A549 (cell line): ENCODE measurements around the gene BCL2A1. TPM values are rescaled to one million over a fixed set of nuclear protein-coding genes. Genes with fewer than 3 reads are reported as not detected.
A peak's percentile ranks its signal among the peaks of the same experiment; 100 is the strongest.

ENCODE experiments used
- ATAC-seq, 2 experiments: fragments of 200-7000 bp in 1 of 2; fragments of >200 bp in 1 of 2; cut with Nextera tagmentation in 1 of 2; cut with Tn5 transposase in 1 of 2; 3 replicates each; pipeline versions ENCODE4 v1.8.0 to v1.9.1; 2018 to 2020; ENCODE audit warnings: mild to moderate bottlenecking in 1 of 2, moderate library complexity in 1 of 2
- CTCF ChIA-PET: fragments of 300-600 bp; sonication (Branson Sonifier 250); formaldehyde crosslinking; extraction: SDS; loops from one replicate; lab custom pipeline; 2021; ENCODE audit warnings: antibody characterized with exemption, inconsistent platforms; lab: Yijun Ruan, JAX
- POLR2A ChIA-PET: fragments of 350-600 bp; formaldehyde crosslinking; extraction: SDS; loops from one replicate; lab custom pipeline; 2021; ENCODE audit warnings: antibody characterized with exemption, inconsistent platforms; lab: Yijun Ruan, JAX
- DNase-seq, 2 experiments: peaks; one replicate each; pipeline versions ENCODE4 v3.0.0 to v3.0.0-alpha.2; 2011 to 2016; ENCODE audit warnings: low read depth in 1 of 2, low spot score in 1 of 2
- FAIRE-seq: peaks from 2 replicates; lab custom pipeline; 2011; peaks lifted over from hg19 to GRCh38; lab: Jason Lieb, UNC
- H3K27ac ChIP-seq, 2 experiments: fragments of >200 bp; sonication (Bioruptor Twin); formaldehyde crosslinking; 3 replicates each; pipeline ENCODE4 v1.5.1; 2016 to 2017
- H3K4me1 ChIP-seq: fragments of >200 bp; sonication (Bioruptor Twin); formaldehyde crosslinking; 3 replicates; pipeline ENCODE4 v1.6.1; 2016
- H3K4me2 ChIP-seq: fragments of >200 bp; sonication (Bioruptor Twin); formaldehyde crosslinking; 3 replicates; pipeline ENCODE4 v1.6.1; 2016
- H3K4me3 ChIP-seq: fragments of >200 bp; sonication (Bioruptor Twin); formaldehyde crosslinking; 3 replicates; pipeline ENCODE4 v1.5.1; 2016
- H3K9me3 ChIP-seq: fragments of >200 bp; sonication (Bioruptor Twin); formaldehyde crosslinking; 3 replicates; pipeline ENCODE4 v1.6.1; 2016
- BCL3 ChIP-seq: fragments of >200 bp; sonication (Bioruptor Twin); formaldehyde crosslinking; IDR thresholded peaks from 3 replicates; pipeline ENCODE4 v1.6.1; 2016
- CBX2 ChIP-seq: fragments of 200-600 bp; sonication (generic); IDR thresholded peaks from 2 replicates; pipeline ENCODE4 v1.6.1; 2016; ENCODE audit warnings: low read depth, mild to moderate bottlenecking, borderline replicate concordance
- E2F6 ChIP-seq: IDR thresholded peaks from 2 replicates; pipeline ENCODE4 v1.6.1; 2012; ENCODE audit warnings: low read depth, borderline replicate concordance
- EHF ChIP-seq: fragments of 250-450 bp; sonication (Bioruptor Pico); IDR thresholded peaks from 2 replicates; pipeline ENCODE4 v1.5.0; 2020; ENCODE audit warnings: mild to moderate bottlenecking
- EHMT2 ChIP-seq: fragments of 200-600 bp; sonication (generic); IDR thresholded peaks from 2 replicates; pipeline ENCODE4 v1.6.1; 2016; ENCODE audit warnings: antibody characterized with exemption, low read depth, mild to moderate bottlenecking, moderate library complexity
- EP300 ChIP-seq, 2 experiments: fragments of >200 bp; sonication (Bioruptor Twin); formaldehyde crosslinking; IDR thresholded peaks; 2 replicates in 1 of 2; 3 replicates in 1 of 2; pipeline ENCODE4 v1.6.1; 2016 to 2017
- FOXS1 ChIP-seq: fragments of 250-450 bp; sonication (Bioruptor Pico); IDR thresholded peaks from 2 replicates; pipeline ENCODE4 v1.5.0; 2020; ENCODE audit warnings: mild to moderate bottlenecking, moderate library complexity
- HDAC2 ChIP-seq: fragments of 200-600 bp; sonication (generic); IDR thresholded peaks from 2 replicates; pipeline ENCODE4 v1.6.1; 2016
- HEYL ChIP-seq: fragments of 250-450 bp; sonication (Bioruptor Pico); IDR thresholded peaks from 2 replicates; pipeline ENCODE4 v1.8.0; 2021; ENCODE audit warnings: mild to moderate bottlenecking, moderate library complexity
- HOXB5 ChIP-seq: fragments of 250-450 bp; sonication (Bioruptor Pico); IDR thresholded peaks from 2 replicates; pipeline ENCODE4 v1.5.0; 2020; ENCODE audit warnings: mild to moderate bottlenecking, moderate library complexity
- KDM1A ChIP-seq: fragments of 200-600 bp; sonication (generic); IDR thresholded peaks from 2 replicates; pipeline ENCODE4 v1.6.1; 2016; ENCODE audit warnings: low read depth, mild to moderate bottlenecking
- MAFK ChIP-seq: fragments of 450-650 bp; IDR thresholded peaks from 2 replicates; pipeline ENCODE4 v1.6.1; 2014; ENCODE audit not compliant: partially characterized antibody
- MAZ ChIP-seq: fragments of 150-350 bp; IDR thresholded peaks from 2 replicates; pipeline ENCODE4 v1.6.1; 2014; ENCODE audit warnings: antibody characterized with exemption, low read depth, low read length, borderline replicate concordance
- NFE2L2 ChIP-seq: fragments of 150-350 bp; conservative IDR thresholded peaks from 2 replicates; pipeline ENCODE4 v1.6.1; 2014; ENCODE audit warnings: low read length
- NR3C1 ChIP-seq: fragments of >200 bp; sonication (Bioruptor Twin); formaldehyde crosslinking; IDR thresholded peaks from 3 replicates; pipeline ENCODE4 v1.6.1; 2017
- PHF8 ChIP-seq: fragments of 200-600 bp; sonication (generic); IDR thresholded peaks from 2 replicates; pipeline ENCODE4 v1.6.1; 2016; ENCODE audit warnings: low read depth, mild to moderate bottlenecking, antibody characterized with exemption, moderate library complexity, borderline replicate concordance
- POLR2AphosphoS2 ChIP-seq: conservative IDR thresholded peaks from 2 replicates; pipeline ENCODE4 v1.6.1; 2012; ENCODE audit warnings: low read length, improper control_type of control experiment, inconsistent platforms
- RARB ChIP-seq: fragments of 250-450 bp; sonication (Bioruptor Pico); IDR thresholded peaks from 2 replicates; pipeline ENCODE4 v1.8.0; 2021; ENCODE audit warnings: mild to moderate bottlenecking, moderate library complexity
- RCOR1 ChIP-seq: fragments of 150-350 bp; IDR thresholded peaks from 2 replicates; pipeline ENCODE4 v1.6.1; 2014; ENCODE audit warnings: antibody characterized with exemption, low read length, low read depth
- RNF2 ChIP-seq: fragments of 200-600 bp; sonication (generic); IDR thresholded peaks from 2 replicates; pipeline ENCODE4 v1.6.1; 2016; ENCODE audit warnings: low read depth, mild to moderate bottlenecking, antibody characterized with exemption, moderate library complexity, borderline replicate concordance
- SREBF2 ChIP-seq: fragments of 450-650 bp; IDR thresholded peaks from 2 replicates; pipeline ENCODE4 v1.6.1; 2014; ENCODE audit warnings: mild to moderate bottlenecking, moderate library complexity
- ZC3H11A ChIP-seq: fragments of 450-650 bp; IDR thresholded peaks from 2 replicates; pipeline ENCODE4 v1.6.1; 2014; ENCODE audit warnings: antibody characterized with exemption, mild to moderate bottlenecking
- WGBS: methylation state at CpG from one replicate; pipeline ENCODE4 v1.1.6; 2017; ENCODE audit errors: missing lambda C conversion rate; 5-methylcytosine and 5-hydroxymethylcytosine counted together
- polyA plus RNA-seq, 4 experiments: library from polyadenylated mRNA; depleted of rRNA in 3 of 4; stranded (reverse); fragments of >200 nt; fragmentation: RNase III in 1 of 4; extraction: RNeasy Plus Mini Kit Qiagen cat#74134 plus additional on column Dnase treatment in 1 of 4; gene quantifications; 2 replicates in 3 of 4; 3 replicates in 1 of 4; pipeline ENCODE4 v1.2.3, GENCODE V29; 2011 to 2017
- TF ChIP-seq, protein P1 (sequence below): IDR thresholded peaks from 2 replicates; pipeline ENCODE4 v1.6.1; 2012
- TF ChIP-seq, protein P2 (sequence below): fragments of 250-450 bp; sonication (Bioruptor Pico); IDR thresholded peaks from 2 replicates; pipeline ENCODE4 v1.5.0; 2021; ENCODE audit warnings: mild to moderate bottlenecking, moderate library complexity, borderline replicate concordance

Gene BCL2A1
- polyA plus RNA-seq, 2 of the 4 experiments (the other 2 are of a cell fraction) = 14.0 to 20.1 TPM

- Histone ChIP-seq H3K4me1 (peaks cover 16% of the 10 kb centered on the region), H3K4me3 (no peak overlapping the region), H3K4me2 (no peak overlapping the region), H3K9me3 (no peaks in the 10 kb centered on the region), H3K27ac (no peak overlapping the region)
- WGBS = 81% methylated on average over 9 of the region's 9 CpGs
- no peak for ATAC-seq
- no peak for FAIRE-seq
- TF ChIP-seq NR3C1 (no peak), EP300 (IDR thresholded peaks at IDR 0.05) (no peak), NFE2L2 (no peak), BCL3 (no peak), EHMT2 (no peak), RARB (CRISPR knock-in tag) (no peak), HOXB5 (CRISPR knock-in tag) (no peak), MAFK (no peak), EHF (CRISPR knock-in tag) (no peak), CBX2 (no peak), FOXS1 (CRISPR knock-in tag) (no peak), E2F6 (no peak), POLR2AphosphoS2 (no peak), HDAC2 (no peak)
- no peak for DNase-seq
- POLR2A ChIA-PET = no interaction called here
- CTCF ChIA-PET = interaction anchor here (1.1 to 3.5 kb wide), 5 partner anchors 8 to 81 kb away, joined by 4 to 20 read pairs (median 5); partner anchors contain the start of gene MTHFS
Measured at GRCh38 chr15:79977431-79978054, 6.5 kb upstream of the BCL2A1 start.

GRCh38 chr15:79973456-79974195, 2.6 kb upstream of the BCL2A1 start:
- FAIRE-seq (no peak), DNase-seq (no peak), ATAC-seq (peak in 1 of 2 experiments; percentile 35; a peak in 3 of 6 replicates)
- WGBS = 70% methylated on average over 8 of the region's 8 CpGs
- ChIA-PET CTCF (interaction anchor here (1.0 to 2.4 kb wide), 2 partner anchors 19 to 593 kb away, joined by 3 to 10 read pairs; no protein-coding TSS in a partner anchor), POLR2A (no interaction called here)
- Histone ChIP-seq H3K27ac (peak overlapping the region in 1 of 2 experiments; percentile 22; a peak in 1 of 6 replicates), H3K9me3 (no peaks in the 10 kb centered on the region), H3K4me3 (no peak overlapping the region), H3K4me1 (peaks cover 33% of the 10 kb centered on the region), H3K4me2 (no peak overlapping the region)
- TF ChIP-seq MAZ (no peak), BCL3 (no peak), MAFK (no peak), RCOR1 (no peak), RARB (CRISPR knock-in tag) (no peak), ZC3H11A (no peak), RNF2 (no peak), SREBF2 (no peak), HEYL (CRISPR knock-in tag) (no peak), PHF8 (no peak), KDM1A (no peak)
- TF ChIP-seq, protein P1, sequence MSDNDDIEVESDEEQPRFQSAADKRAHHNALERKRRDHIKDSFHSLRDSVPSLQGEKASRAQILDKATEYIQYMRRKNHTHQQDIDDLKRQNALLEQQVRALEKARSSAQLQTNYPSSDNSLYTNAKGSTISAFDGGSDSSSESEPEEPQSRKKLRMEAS = no peak
- TF ChIP-seq, protein P2, sequence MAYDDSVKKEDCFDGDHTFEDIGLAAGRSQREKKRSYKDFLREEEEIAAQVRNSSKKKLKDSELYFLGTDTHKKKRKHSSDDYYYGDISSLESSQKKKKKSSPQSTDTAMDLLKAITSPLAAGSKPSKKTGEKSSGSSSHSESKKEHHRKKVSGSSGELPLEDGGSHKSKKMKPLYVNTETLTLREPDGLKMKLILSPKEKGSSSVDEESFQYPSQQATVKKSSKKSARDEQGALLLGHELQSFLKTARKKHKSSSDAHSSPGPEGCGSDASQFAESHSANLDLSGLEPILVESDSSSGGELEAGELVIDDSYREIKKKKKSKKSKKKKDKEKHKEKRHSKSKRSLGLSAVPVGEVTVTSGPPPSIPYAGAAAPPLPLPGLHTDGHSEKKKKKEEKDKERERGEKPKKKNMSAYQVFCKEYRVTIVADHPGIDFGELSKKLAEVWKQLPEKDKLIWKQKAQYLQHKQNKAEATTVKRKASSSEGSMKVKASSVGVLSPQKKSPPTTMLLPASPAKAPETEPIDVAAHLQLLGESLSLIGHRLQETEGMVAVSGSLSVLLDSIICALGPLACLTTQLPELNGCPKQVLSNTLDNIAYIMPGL (CRISPR knock-in tag) = no peak
